ENCODE measurements around the gene INPP5D.
"Not testable (repeated sequence)": the region's sequence is repeated elsewhere in the genome, so short reads cannot be mapped to it uniquely, and the experiment has no call there.

The INPP5D gene

GRCh38 chr2:233059797-233060500, at the start of gene INPP5D:
Gene INPP5D, plus strand, starts transcription at chr2:233060342. Its CDS starts 137 bp downstream, at chr2:233060479.
- DNase-seq (ENCODE audit: low read depth) = peak; percentile 51

GRCh38 chr2:233010569-233011267, 49.4 kb upstream of the INPP5D start:
- no peak for DNase-seq (ENCODE audit: low read depth)

GRCh38 chr2:233011268-233011650, 48.9 kb upstream of the INPP5D start:
- DNase-seq (ENCODE audit: low read depth) = no peak

DNA sequence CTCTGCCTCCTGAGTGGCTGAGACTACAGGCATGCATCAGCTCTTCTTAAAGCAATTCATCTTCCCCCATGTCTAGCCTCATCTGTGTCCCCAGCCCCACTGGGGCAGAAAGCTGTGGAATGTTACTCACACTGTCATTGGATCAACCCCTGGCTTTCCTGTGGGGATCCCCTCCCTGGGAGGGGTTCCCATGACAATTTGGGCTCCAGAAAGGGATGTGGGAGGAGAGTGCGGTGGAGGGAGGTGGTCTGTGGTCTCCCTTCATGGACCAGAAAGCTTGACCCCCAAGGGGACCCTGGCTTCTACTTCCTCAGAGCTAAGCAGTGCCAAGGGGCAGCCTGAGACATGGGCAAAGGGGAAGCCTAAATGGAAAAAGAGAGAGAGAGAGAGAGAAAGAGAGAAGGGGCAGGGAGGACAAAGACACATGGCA, 48.4 kb upstream of the INPP5D start:
- DNase-seq (ENCODE audit: low read depth) = no peak

GRCh38 chr2:233012301-233012971, 47.7 kb upstream of the INPP5D start:
- no peak for DNase-seq (ENCODE audit: low read depth)

GRCh38 chr2:233013027-233013461, 47.1 kb upstream of the INPP5D start, which contains the start of gene NGEF:
Gene NGEF, minus strand, starts transcription at chr2:233013256. Its CDS starts 38,366 bp downstream, at chr2:232974890.
- no peak for DNase-seq (ENCODE audit: low read depth)

- no peak for DNase-seq (ENCODE audit: low read depth)
These were observed 46.5 kb upstream of the INPP5D start for GRCh38 chr2:233013650-233014049.

GRCh38 chr2:233015019-233015645, 45.0 kb upstream of the INPP5D start:
- DNase-seq (ENCODE audit: low read depth) = no peak

- no peak for DNase-seq (ENCODE audit: low read depth)
These were observed 42.2 kb upstream of the INPP5D start for GRCh38 chr2:233017947-233018346.

- DNase-seq (ENCODE audit: low read depth) = not testable (repeated sequence)
These were observed 40.5 kb upstream of the INPP5D start for GRCh38 chr2:233019610-233020009.

DNA sequence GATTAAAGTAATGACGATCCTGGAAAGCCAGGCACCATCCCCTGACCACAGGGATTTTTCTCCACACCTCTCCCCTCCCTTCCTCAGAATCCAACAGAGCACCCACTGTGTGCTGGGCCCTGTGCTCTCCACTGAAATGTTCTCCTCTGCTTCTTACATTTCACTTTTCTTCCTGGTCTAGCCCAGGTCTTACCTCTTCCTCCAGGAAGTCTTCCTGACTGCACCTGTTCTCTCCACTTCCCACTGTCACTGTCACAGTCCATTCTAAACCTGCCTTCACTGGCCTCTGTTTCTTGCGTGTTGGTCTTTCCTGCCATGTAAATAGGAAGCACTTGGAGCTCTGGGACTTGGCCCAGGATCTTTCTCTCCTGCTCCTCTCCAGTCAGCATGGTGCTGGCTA, 39.7 kb upstream of the INPP5D start:
- DNase-seq (ENCODE audit: low read depth) = no peak

- no peak for DNase-seq (ENCODE audit: low read depth)
These were observed 38.4 kb upstream of the INPP5D start for GRCh38 chr2:233021771-233022170.

DNA sequence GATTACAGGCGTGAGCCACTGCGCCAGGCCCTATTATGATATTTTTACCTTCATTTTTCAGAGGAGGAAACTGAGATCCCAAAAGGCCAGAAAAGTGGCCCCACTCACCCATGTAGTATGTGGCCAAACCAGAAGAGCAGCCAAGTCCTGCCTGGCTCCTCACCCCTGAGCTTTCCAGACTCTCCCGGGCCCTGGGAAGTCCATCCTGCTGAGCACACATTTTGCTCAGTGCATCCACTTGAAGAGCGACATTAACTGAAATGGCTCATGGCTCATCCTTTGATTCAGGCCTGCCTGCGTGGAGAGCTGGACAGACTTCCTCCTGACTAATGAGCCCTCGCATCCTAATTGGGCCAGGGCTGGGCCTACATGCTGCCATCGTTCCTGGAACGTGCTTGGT, 37.6 kb upstream of the INPP5D start:
- DNase-seq (ENCODE audit: low read depth) = no peak

GRCh38 chr2:233023007-233023760, 37.0 kb upstream of the INPP5D start:
- DNase-seq (ENCODE audit: low read depth) = no peak

DNA sequence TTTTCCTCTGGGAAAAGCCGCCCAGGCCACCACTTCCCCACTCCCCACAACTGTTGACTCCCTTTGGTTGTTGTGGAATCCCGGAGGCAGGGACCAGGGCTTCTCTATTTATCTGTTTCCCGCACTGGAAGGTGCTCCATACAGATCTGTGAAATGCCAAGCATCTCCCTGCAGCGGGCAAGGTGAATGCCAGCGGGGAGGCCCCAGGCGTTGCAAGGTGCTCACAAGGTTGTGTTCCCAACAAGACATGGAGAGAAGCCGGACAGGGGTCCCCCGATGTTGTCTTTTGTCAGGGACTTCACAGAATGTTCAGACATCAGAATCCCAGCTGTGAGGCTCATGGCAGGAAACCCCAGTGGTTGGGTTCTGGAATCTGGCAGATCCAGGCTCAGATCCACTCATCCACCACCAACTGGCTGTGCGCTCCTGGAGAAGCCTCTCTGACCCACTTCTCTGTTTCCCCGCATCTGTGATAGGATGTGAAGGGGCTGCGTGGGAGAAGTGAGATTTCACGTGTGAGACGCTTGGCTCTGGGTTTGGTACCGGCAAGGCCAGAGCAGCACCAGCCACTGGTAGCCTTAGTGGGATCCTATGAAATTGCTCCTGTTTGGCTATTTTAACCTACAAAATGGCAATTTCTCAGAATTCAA, 36.3 kb upstream of the INPP5D start:
- DNase-seq (ENCODE audit: low read depth) = no peak

GRCh38 chr2:233025706-233026105, 34.4 kb upstream of the INPP5D start:
- DNase-seq (ENCODE audit: low read depth) = no peak

- DNase-seq (ENCODE audit: low read depth) = no peak
These were observed 33.8 kb upstream of the INPP5D start for GRCh38 chr2:233026198-233026813.

GRCh38 chr2:233029321-233029720, 30.8 kb upstream of the INPP5D start:
- DNase-seq (ENCODE audit: low read depth) = no peak

DNA sequence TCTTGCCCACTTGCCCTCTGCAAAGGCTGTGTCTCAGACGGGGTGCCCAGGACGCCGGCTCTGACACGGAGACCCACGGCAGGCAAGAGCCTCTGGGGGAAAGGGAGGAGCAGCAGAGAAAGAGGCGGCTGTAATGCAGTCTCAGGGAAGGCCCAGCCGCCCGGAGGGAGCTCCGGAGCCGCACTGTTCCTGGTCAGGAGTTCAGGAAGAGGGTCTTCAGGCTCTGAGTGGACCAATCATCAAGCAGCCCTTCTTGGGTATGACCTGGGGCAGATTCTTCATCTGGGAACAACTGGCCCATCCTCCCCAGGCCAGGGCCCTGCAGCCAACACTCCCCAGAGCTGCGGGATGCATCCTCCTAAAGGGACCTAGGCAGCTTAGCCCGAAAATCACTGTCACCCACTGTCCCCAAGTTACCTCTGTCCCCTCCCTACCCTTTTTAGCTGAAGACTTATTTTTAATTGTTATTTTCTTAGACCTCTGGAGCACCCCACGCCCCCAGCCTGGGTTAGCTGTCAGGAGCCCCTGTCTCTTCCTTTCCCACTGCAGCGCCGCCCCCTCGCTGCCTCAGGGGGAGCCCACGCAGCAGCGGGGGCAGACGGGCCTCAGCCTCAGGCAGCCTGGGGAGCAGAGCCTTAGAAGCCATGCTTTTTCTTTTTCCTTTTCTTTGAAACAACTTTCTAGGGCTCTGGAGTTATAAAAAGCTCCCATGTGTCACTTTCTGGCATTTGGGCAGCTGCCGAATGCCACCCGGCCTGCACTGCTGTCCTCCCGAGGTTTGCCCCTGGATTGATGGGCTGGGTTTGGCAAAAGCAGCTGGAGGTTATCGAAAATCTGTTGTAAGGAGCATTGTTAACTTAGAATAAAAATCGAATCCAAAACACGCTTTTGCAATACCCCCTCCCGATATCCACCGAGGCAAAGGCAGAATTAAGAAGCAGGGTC, 28.3 kb upstream of the INPP5D start:
- no peak for DNase-seq (ENCODE audit: low read depth)

Data from stimulated activated CD8-positive, alpha-beta memory T cell treated with anti-CD3 and anti-CD28 coated beads, Interleukin-12 subunit alpha, Interleukin-12 subunit beta, amount 100 ng/mL, for 4 hours (primary cell).